Fibroblast of lung (primary cell): ENCODE results near the gene KL. TPM values are rescaled to one million over a fixed set of nuclear protein-coding genes. Genes with fewer than 3 reads are reported as not detected.

Experiments used
- DNase-seq, 2 donors: peaks; one replicate each; pipeline versions ENCODE4 v3.0.0 to v3.0.0-alpha.2; 2010; ENCODE audit warnings: low read depth in 2 of 2
- H2AFZ ChIP-seq: 2 replicates; pipeline ENCODE4 v1.5.1; 2012; ENCODE audit warnings: low read length, control low read depth, inconsistent platforms
- H3K27ac ChIP-seq: 2 replicates; pipeline ENCODE4 v1.5.1; 2011; ENCODE audit warnings: low read length, control low read depth; ENCODE audit not compliant: insufficient read depth
- H3K27me3 ChIP-seq: 2 replicates; pipeline ENCODE4 v1.5.1; 2011; ENCODE audit warnings: mild to moderate bottlenecking, low read length; ENCODE audit not compliant: control insufficient read depth, insufficient read depth
- H3K36me3 ChIP-seq: 2 replicates; pipeline ENCODE4 v1.5.1; 2011; ENCODE audit warnings: low read length; ENCODE audit not compliant: control insufficient read depth, insufficient read depth
- H3K4me1 ChIP-seq: 2 replicates; pipeline ENCODE4 v1.5.1; 2011; ENCODE audit warnings: low read length; ENCODE audit not compliant: control insufficient read depth, insufficient read depth; ENCODE audit errors: extremely low read depth
- H3K4me2 ChIP-seq: 2 replicates; pipeline ENCODE4 v1.5.1; 2011; ENCODE audit warnings: low read length, control low read depth; ENCODE audit not compliant: insufficient read depth; ENCODE audit errors: extremely low read depth
- H3K4me3 ChIP-seq, 4 experiments: fragments of 200-600 bp in 1 of 4; sonication (generic) in 1 of 4; replicated peaks in 1 of 4; 2 replicates each; pipeline ENCODE4 v1.5.1; 2011 to 2016; ENCODE audit warnings: low read length in 4 of 4, low read depth in 3 of 4, mild to moderate bottlenecking in 3 of 4, control low read depth in 2 of 4, inconsistent platforms in 1 of 4, mixed read lengths in 1 of 4; ENCODE audit not compliant: insufficient read depth in 1 of 4; ENCODE audit errors: control extremely low read depth in 1 of 4
- H3K79me2 ChIP-seq: 2 replicates; pipeline ENCODE4 v1.5.1; 2012; ENCODE audit warnings: mild to moderate bottlenecking, low read length, inconsistent platforms; ENCODE audit not compliant: control insufficient read depth, insufficient read depth
- H3K9ac ChIP-seq: 2 replicates; pipeline ENCODE4 v1.5.1; 2011; ENCODE audit warnings: mild to moderate bottlenecking, low read length, control low read depth; ENCODE audit not compliant: insufficient read depth
- H3K9me3 ChIP-seq: 2 replicates; pipeline ENCODE4 v1.5.1; 2012; ENCODE audit warnings: low read depth, low read length; ENCODE audit not compliant: control insufficient read depth, insufficient read depth
- H4K20me1 ChIP-seq: 2 replicates; pipeline ENCODE4 v1.5.1; 2011; ENCODE audit warnings: low read length; ENCODE audit not compliant: control insufficient read depth, insufficient read depth; ENCODE audit errors: extremely low read depth
- CTCF ChIP-seq, 2 donors: IDR thresholded peaks in 1 of 2; conservative IDR thresholded peaks in 1 of 2; 1 replicate in 1 of 2; 2 replicates in 1 of 2; pipeline ENCODE4 v1.5.1; 2011 to 2012; ENCODE audit warnings: low read length in 2 of 2, control low read depth in 1 of 2, inconsistent platforms in 1 of 2, low read depth in 1 of 2, mild to moderate bottlenecking in 1 of 2
- EZH2 ChIP-seq: IDR thresholded peaks from 2 replicates; pipeline ENCODE4 v1.5.1; 2012; ENCODE audit warnings: low read length, control low read depth, mild to moderate bottlenecking; ENCODE audit errors: missing control alignments
- polyA plus RNA-seq, 2 donors: library from polyadenylated mRNA; depleted of rRNA in 1 of 2; stranded (reverse) in 1 of 2; unstranded in 1 of 2; fragments of >200 nt; gene quantifications; 2 replicates each; pipeline ENCODE4 v1.2.1, GENCODE V29; 2011 to 2012; ENCODE audit warnings: missing spikeins in 1 of 2
- total RNA-seq: library from RNA; depleted of rRNA; stranded (reverse); fragments of >200 nt; gene quantifications from 2 replicates; pipeline ENCODE4 v1.2.1, GENCODE V29; 2014

KL gene
- total and polyA plus RNA-seq, 2 donors (not counting 1 experiment from before 2014, with no cell fraction given), result 0.17 TPM; not detected in 1

GRCh38 chr13:33103457-33103856 is 87.2 kb downstream of the KL start:
- H3K27me3 ChIP-seq, result no peaks in the 10 kb centered on the region
- H2AFZ ChIP-seq, result no peak overlapping the region
- no peak for DNase-seq
- H3K9ac ChIP-seq, result no peak overlapping the region
- peaks cover 11% of the 10 kb centered on the region for H3K4me1 ChIP-seq
- no peak overlapping the region for H3K4me3 ChIP-seq
- H3K4me2 ChIP-seq, result no peak overlapping the region
- TF ChIP-seq CTCF (conservative IDR thresholded peaks at IDR 0.05 in 1 of 2, IDR thresholded peaks at IDR 0.05 in 1 of 2; ENCODE audit: low read depth in 1 of 2, low read length in 2 of 2), result no peak
- no peak for TF ChIP-seq EZH2
- H3K36me3 ChIP-seq, result peaks cover 11% of the 10 kb centered on the region
- peaks cover 1% of the 10 kb centered on the region for H3K79me2 ChIP-seq
- H3K9me3 ChIP-seq, result no peaks in the 10 kb centered on the region
- no peak overlapping the region for H3K27ac ChIP-seq
- no peaks in the 10 kb centered on the region for H4K20me1 ChIP-seq

GRCh38 chr13:33105387-33106005 is 89.3 kb downstream of the KL start:
- Histone ChIP-seq H3K4me1 (peaks cover 26% of the 10 kb centered on the region), H3K27me3 (no peaks in the 10 kb centered on the region), H3K36me3 (peaks cover 16% of the 10 kb centered on the region), H3K27ac (no peak overlapping the region), H3K9ac (no peak overlapping the region), H3K4me3 (no peak overlapping the region), H4K20me1 (no peaks in the 10 kb centered on the region), H2AFZ (no peak overlapping the region), H3K9me3 (no peaks in the 10 kb centered on the region), H3K4me2 (no peak overlapping the region), H3K79me2 (peaks cover 1% of the 10 kb centered on the region)
- DNase-seq, result no peak
- TF ChIP-seq EZH2 (no peak), CTCF (conservative IDR thresholded peaks at IDR 0.05 in 1 of 2, IDR thresholded peaks at IDR 0.05 in 1 of 2; ENCODE audit: low read depth in 1 of 2, low read length in 2 of 2) (no peak)

GRCh38 chr13:33106656-33107360 is 90.6 kb downstream of the KL start:
- peaks cover 19% of the 10 kb centered on the region for H3K36me3 ChIP-seq
- no peak for DNase-seq
- H3K9me3 ChIP-seq, result no peaks in the 10 kb centered on the region
- H3K4me1 ChIP-seq, result peaks cover 35% of the 10 kb centered on the region
- no peaks in the 10 kb centered on the region for H4K20me1 ChIP-seq
- no peak for TF ChIP-seq EZH2
- TF ChIP-seq CTCF (conservative IDR thresholded peaks at IDR 0.05 in 1 of 2, IDR thresholded peaks at IDR 0.05 in 1 of 2; ENCODE audit: low read depth in 1 of 2, low read length in 2 of 2), result no peak
- no peak overlapping the region for H3K27ac ChIP-seq
- peaks cover 1% of the 10 kb centered on the region for H3K79me2 ChIP-seq
- no peak overlapping the region for H3K9ac ChIP-seq
- no peak overlapping the region for H3K4me2 ChIP-seq
- H3K27me3 ChIP-seq, result no peaks in the 10 kb centered on the region
- H3K4me3 ChIP-seq, result no peak overlapping the region
- no peak overlapping the region for H2AFZ ChIP-seq
